GM18909 (cell line): ENCODE data around the gene GPR158.
A peak's percentile ranks its signal among the peaks of the same experiment; 100 is the strongest.
"Not testable (repeated sequence)": the region's sequence is repeated elsewhere in the genome, so short reads cannot be mapped to it uniquely, and the experiment has no call there.

Experiments used
- ATAC-seq: cut with Tn5 transposase; IDR thresholded peaks from one replicate; pipeline ENCODE4 v1.9.1; 2021; ENCODE audit warnings: mild to moderate bottlenecking; ENCODE audit not compliant: unreplicated experiment, poor library complexity

GPR158 gene

GRCh38 chr10:25174461-25175230 is at the start of gene GPR158:
Gene GPR158 (plus strand): TSS chr10:25175001. CDS start chr10:25175421, 420 bp downstream.
- ATAC-seq = peak; percentile 73

GRCh38 chr10:25125201-25125611 is 49.6 kb upstream of the GPR158 start:
- ATAC-seq = no peak

- no peak for ATAC-seq
These were observed 45.2 kb upstream of the GPR158 start for GRCh38 chr10:25129592-25129991.

GRCh38 chr10:25130906-25131305 is 43.9 kb upstream of the GPR158 start:
- no peak for ATAC-seq

GRCh38 chr10:25142116-25142864 is 32.5 kb upstream of the GPR158 start:
- ATAC-seq = no peak

- ATAC-seq = no peak
These were observed 17.2 kb upstream of the GPR158 start for GRCh38 chr10:25157650-25158049.

- ATAC-seq = no peak
These were observed 15.2 kb upstream of the GPR158 start for GRCh38 chr10:25159591-25159990.

GRCh38 chr10:25162391-25162790 is 12.4 kb upstream of the GPR158 start:
- ATAC-seq = no peak

GRCh38 chr10:25163464-25163863 is 11.3 kb upstream of the GPR158 start:
- ATAC-seq = not testable (repeated sequence)

- no peak for ATAC-seq
These were observed 5.1 kb upstream of the GPR158 start for GRCh38 chr10:25169740-25170139.

GRCh38 chr10:25170627-25171026 is 4.2 kb upstream of the GPR158 start:
- ATAC-seq = no peak

GRCh38 chr10:25175527-25176420 is 973 bp downstream of the GPR158 start:
- no peak for ATAC-seq

GRCh38 chr10:25176421-25176968 is 1.7 kb downstream of the GPR158 start:
- ATAC-seq = no peak

GRCh38 chr10:25177093-25177753 is 2.4 kb downstream of the GPR158 start:
- no peak for ATAC-seq

- ATAC-seq = no peak
These were observed 2.9 kb downstream of the GPR158 start for GRCh38 chr10:25177754-25178135.

GRCh38 chr10:25178411-25178810 is 3.6 kb downstream of the GPR158 start:
- ATAC-seq = no peak

GRCh38 chr10:25180801-25181200 is 6.0 kb downstream of the GPR158 start:
- ATAC-seq = no peak

GRCh38 chr10:25182636-25183035 is 7.8 kb downstream of the GPR158 start:
- no peak for ATAC-seq

GRCh38 chr10:25191162-25191895 is 16.5 kb downstream of the GPR158 start:
- ATAC-seq = no peak
